HepG2 (cell line): Measurements from ENCODE around the gene VGLL3. TPM values are rescaled to one million over a fixed set of nuclear protein-coding genes. Genes with fewer than 3 reads are reported as not detected.

Source experiments
- ATAC-seq: fragments of 200-7000 bp; cut with Tn5 transposase; 3 replicates; pipeline ENCODE4 v1.9.1; 2020; ENCODE audit warnings: mild to moderate bottlenecking, moderate library complexity
- BruUV-seq: library from RNA; stranded (reverse); fragments of 400-500 nt; replicated peaks from 2 replicates; lab custom pipeline; 2021; lab: Mats Ljungman, UMichigan
- CTCF ChIA-PET: fragments of 300-600 bp; formaldehyde crosslinking; extraction: SDS; loops from one replicate; lab custom pipeline; 2021; ENCODE audit warnings: low total read pairs, inconsistent platforms, low intra/inter-chr PET ratio; lab: Yijun Ruan, JAX
- POLR2A ChIA-PET: fragments of 350-600 bp; sonication (Branson Sonifier 250); formaldehyde crosslinking; loops from one replicate; lab custom pipeline; 2020; ENCODE audit warnings: antibody characterized with exemption, inconsistent platforms; lab: Yijun Ruan, JAX
- DNase-seq: peaks from one replicate; pipeline ENCODE4 v3.0.0-alpha.2; 2015; ENCODE audit warnings: low spot score
- FAIRE-seq: peaks from 3 replicates; lab custom pipeline; 2011; peaks lifted over from hg19 to GRCh38; lab: Jason Lieb, UNC
- H2AFZ ChIP-seq: one replicate; pipeline ENCODE4 v1.6.1; 2011; ENCODE audit warnings: low read length, inconsistent platforms
- H3K27ac ChIP-seq: fragments of 300-600 bp; 3 replicates; pipeline ENCODE4 v1.8.0; 2011; ENCODE audit warnings: mixed run types, mild to moderate bottlenecking, mixed read lengths, low read length, inconsistent platforms; ENCODE audit not compliant: insufficient read depth; ENCODE audit errors: extremely low read length
- H3K27me3 ChIP-seq, 2 experiments: fragments of 200-600 bp in 1 of 2; 2 replicates in 1 of 2; 3 replicates in 1 of 2; pipeline versions ENCODE4 v1.6.0 to v1.8.0; 2011; ENCODE audit warnings: low read length in 2 of 2, mild to moderate bottlenecking in 2 of 2, moderate library complexity in 2 of 2, inconsistent platforms in 1 of 2; ENCODE audit not compliant: insufficient read depth in 2 of 2, control insufficient read depth in 1 of 2
- H3K36me3 ChIP-seq, 2 experiments: fragments of 200-600 bp in 1 of 2; replicated peaks in 1 of 2; 2 replicates in 1 of 2; 3 replicates in 1 of 2; pipeline versions ENCODE4 v1.5.1 to v1.8.0; 2011; ENCODE audit warnings: low read length in 2 of 2, inconsistent platforms in 1 of 2; ENCODE audit not compliant: insufficient read depth in 2 of 2, control insufficient read depth in 1 of 2
- H3K4me1 ChIP-seq: 2 replicates; pipeline ENCODE4 v1.5.1; 2012; ENCODE audit warnings: low read length, inconsistent platforms; ENCODE audit not compliant: insufficient read depth
- H3K4me2 ChIP-seq: 2 replicates; pipeline ENCODE4 v1.6.0; 2011; ENCODE audit warnings: low read depth, low read length, inconsistent platforms
- H3K4me3 ChIP-seq, 3 experiments: fragments of 200-600 bp in 1 of 3; sonication (generic), shearing (Covaris generic) in 1 of 3; replicated peaks in 1 of 3; 2 replicates each; pipeline ENCODE4 v1.5.1; 2011 to 2016; ENCODE audit warnings: low read length in 3 of 3, inconsistent platforms in 2 of 3, low read depth in 2 of 3, mild to moderate bottlenecking in 2 of 3, control low read depth in 1 of 3, mixed read lengths in 1 of 3; ENCODE audit not compliant: insufficient read depth in 1 of 3
- H3K79me2 ChIP-seq: one replicate; pipeline ENCODE4 v1.6.1; 2011; ENCODE audit warnings: low read length, inconsistent platforms; ENCODE audit not compliant: insufficient read depth
- H3K9ac ChIP-seq: 2 replicates; pipeline ENCODE4 v1.6.0; 2011; ENCODE audit warnings: mild to moderate bottlenecking, low read depth, low read length, inconsistent platforms; ENCODE audit not compliant: insufficient read depth
- H3K9me3 ChIP-seq: 2 replicates; pipeline ENCODE4 v1.5.1; 2012; ENCODE audit warnings: mild to moderate bottlenecking, low read length
- H4K20me1 ChIP-seq: 2 replicates; pipeline ENCODE4 v1.6.0; 2011; ENCODE audit warnings: inconsistent platforms, mild to moderate bottlenecking, low read length, moderate library complexity; ENCODE audit not compliant: insufficient read depth
- AKAP8 ChIP-seq: sonication (generic); formaldehyde crosslinking; IDR thresholded peaks from 2 replicates; pipeline ENCODE4 v1.5.1; 2020; ENCODE audit warnings: mild to moderate bottlenecking, missing genetic modification reagents
- FOXK1 ChIP-seq: sonication (generic); formaldehyde crosslinking; IDR thresholded peaks from 2 replicates; pipeline ENCODE4 v1.4.0; 2020; ENCODE audit warnings: low read depth, missing genetic modification reagents, borderline replicate concordance
- HIVEP1 ChIP-seq: sonication (generic); formaldehyde crosslinking; IDR thresholded peaks from 2 replicates; pipeline ENCODE4 v1.4.0; 2020; ENCODE audit warnings: mild to moderate bottlenecking, missing genetic modification reagents
- NKX3-1 ChIP-seq: sonication (generic); formaldehyde crosslinking; IDR thresholded peaks from 2 replicates; pipeline ENCODE4 v1.5.0; 2020; ENCODE audit warnings: missing genetic modification reagents
- POGZ ChIP-seq: sonication (generic); formaldehyde crosslinking; IDR thresholded peaks from 2 replicates; pipeline ENCODE4 v1.4.0; 2020; ENCODE audit warnings: mild to moderate bottlenecking, missing genetic modification reagents
- SP2 ChIP-seq: sonication (generic); formaldehyde crosslinking; IDR thresholded peaks from 2 replicates; pipeline ENCODE4 v1.5.1; 2020; ENCODE audit warnings: mild to moderate bottlenecking, missing genetic modification reagents
- SRSF4 ChIP-seq: fragments of 200-400 bp; formaldehyde crosslinking; IDR thresholded peaks from one replicate; pipeline ENCODE4 v1.6.1; 2018; ENCODE audit warnings: mild to moderate bottlenecking, low read depth, low read length, moderate library complexity; ENCODE audit not compliant: poor library complexity, severe bottlenecking
- WGBS: methylation state at CpG from one replicate; pipeline ENCODE4 v1.1.6; 2017; ENCODE audit warnings: low lambda C conversion rate; 5-methylcytosine and 5-hydroxymethylcytosine counted together
- in situ Hi-C: cut with HindIII; loops from 2 replicates; pipeline ENCODE4 v1.10.0; 2017; ENCODE audit warnings: low pct_unique_long_range_greater_than_20kb; ENCODE audit not compliant: extremely low pct_ligation_motif_present
- intact Hi-C: fragments of 100-400 bp; cut with micrococcal nuclease; formaldehyde crosslinking; loops from one replicate; pipeline ENCODE4 v1.10.0; 2022; ENCODE audit not compliant: unreplicated experiment
- polyA plus RNA-seq, 8 experiments: library from polyadenylated mRNA; depleted of rRNA in 3 of 8; stranded (reverse) in 7 of 8; unstranded in 1 of 8; fragments of >200 nt; fragmentation: Illumina TruSeq in 4 of 8; extraction: Trizol in 4 of 8; gene quantifications; 2 replicates each; pipeline versions ENCODE4 v1.2.1 to v1.2.3, GENCODE V29; 2011 to 2016; ENCODE audit warnings: low read depth in 4 of 8, missing spikeins in 1 of 8, mixed read lengths in 1 of 8; ENCODE audit not compliant: insufficient read depth in 1 of 8
- total RNA-seq, 5 experiments: library from RNA; depleted of rRNA; stranded (reverse); fragments of >200 nt; fragmentation: Illumina TruSeq; extraction: Trizol; gene quantifications; 2 replicates each; pipeline ENCODE4 v1.2.3, GENCODE V29; 2016; ENCODE audit warnings: low read depth in 1 of 5
- TF ChIP-seq, protein P1 (sequence below): sonication (generic); formaldehyde crosslinking; IDR thresholded peaks from 2 replicates; pipeline ENCODE4 v1.5.1; 2020; ENCODE audit warnings: mild to moderate bottlenecking, moderate library complexity, missing genetic modification reagents
- TF ChIP-seq, protein P2 (sequence below): conservative IDR thresholded peaks from 2 replicates; pipeline ENCODE4 v1.6.1; 2018; ENCODE audit warnings: missing genetic modification reagents
- TF ChIP-seq, protein P3 (sequence below), 2 experiments: IDR thresholded peaks; 2 replicates each; pipeline ENCODE4 v1.6.1; 2011 to 2012; ENCODE audit warnings: low read length in 2 of 2, borderline replicate concordance in 1 of 2, low read depth in 1 of 2, mild to moderate bottlenecking in 1 of 2, moderate library complexity in 1 of 2
- TF ChIP-seq, protein P4 (sequence below): sonication (generic); formaldehyde crosslinking; IDR thresholded peaks from 2 replicates; pipeline ENCODE4 v1.4.0; 2020; ENCODE audit warnings: mild to moderate bottlenecking, low read depth, missing genetic modification reagents
- TF ChIP-seq, protein P5 (sequence below): sonication (generic); formaldehyde crosslinking; IDR thresholded peaks from 2 replicates; pipeline ENCODE4 v1.8.0; 2023; ENCODE audit warnings: mild to moderate bottlenecking, missing genetic modification reagents

Gene VGLL3
- total and polyA plus RNA-seq, 2 of the 13 experiments (the other 11 are each of a cell fraction or from before 2014, with no cell fraction given): 0.03 to 0.07 TPM

DNA sequence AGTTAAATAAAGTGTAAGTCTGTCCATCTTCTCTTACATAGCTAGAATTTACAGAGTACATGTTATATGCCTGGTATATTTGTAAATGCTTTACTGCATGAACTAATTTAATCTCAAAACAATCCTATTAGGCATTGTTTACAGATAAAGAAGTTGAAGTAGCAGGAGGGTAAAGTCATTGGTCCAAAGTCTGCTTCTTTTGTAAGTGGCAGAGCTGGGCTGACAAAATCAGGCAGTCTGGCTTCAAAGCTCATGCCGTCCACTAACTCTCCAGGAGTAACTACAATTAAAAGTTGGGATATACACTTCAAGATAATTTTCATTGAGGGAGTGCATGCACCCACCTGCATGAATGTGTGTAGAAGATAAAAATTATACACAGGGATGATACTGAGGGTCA, 27.3 kb downstream of the VGLL3 start:
- DNase-seq (no peak), ATAC-seq (no peak), FAIRE-seq (no peak)
- in situ Hi-C loops (loop anchor here (10.0 kb wide), 1 partner anchor 201 kb away; no protein-coding TSS in a partner anchor), intact Hi-C loops (no loop called here)
- no peaks in the 10 kb centered on the region for H3K27me3 ChIP-seq
- no TSS peak for BruUV-seq
- ChIA-PET POLR2A (no interaction called here), CTCF (no interaction called here)
- H3K9me3 ChIP-seq: no peaks in the 10 kb centered on the region
- no peak overlapping the region for H2AFZ ChIP-seq
- H4K20me1 ChIP-seq: no peaks in the 10 kb centered on the region
- WGBS: 21% methylated on average over 1 of the region's 1 CpG
- no peak overlapping the region for H3K9ac ChIP-seq
- TF ChIP-seq, protein P1, sequence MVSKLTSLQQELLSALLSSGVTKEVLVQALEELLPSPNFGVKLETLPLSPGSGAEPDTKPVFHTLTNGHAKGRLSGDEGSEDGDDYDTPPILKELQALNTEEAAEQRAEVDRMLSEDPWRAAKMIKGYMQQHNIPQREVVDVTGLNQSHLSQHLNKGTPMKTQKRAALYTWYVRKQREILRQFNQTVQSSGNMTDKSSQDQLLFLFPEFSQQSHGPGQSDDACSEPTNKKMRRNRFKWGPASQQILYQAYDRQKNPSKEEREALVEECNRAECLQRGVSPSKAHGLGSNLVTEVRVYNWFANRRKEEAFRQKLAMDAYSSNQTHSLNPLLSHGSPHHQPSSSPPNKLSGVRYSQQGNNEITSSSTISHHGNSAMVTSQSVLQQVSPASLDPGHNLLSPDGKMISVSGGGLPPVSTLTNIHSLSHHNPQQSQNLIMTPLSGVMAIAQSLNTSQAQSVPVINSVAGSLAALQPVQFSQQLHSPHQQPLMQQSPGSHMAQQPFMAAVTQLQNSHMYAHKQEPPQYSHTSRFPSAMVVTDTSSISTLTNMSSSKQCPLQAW (CRISPR knock-in tag): no peak
- TF ChIP-seq SRSF4: no peak
- TF ChIP-seq FOXK1 (CRISPR knock-in tag): no peak
- TF ChIP-seq, protein P2, sequence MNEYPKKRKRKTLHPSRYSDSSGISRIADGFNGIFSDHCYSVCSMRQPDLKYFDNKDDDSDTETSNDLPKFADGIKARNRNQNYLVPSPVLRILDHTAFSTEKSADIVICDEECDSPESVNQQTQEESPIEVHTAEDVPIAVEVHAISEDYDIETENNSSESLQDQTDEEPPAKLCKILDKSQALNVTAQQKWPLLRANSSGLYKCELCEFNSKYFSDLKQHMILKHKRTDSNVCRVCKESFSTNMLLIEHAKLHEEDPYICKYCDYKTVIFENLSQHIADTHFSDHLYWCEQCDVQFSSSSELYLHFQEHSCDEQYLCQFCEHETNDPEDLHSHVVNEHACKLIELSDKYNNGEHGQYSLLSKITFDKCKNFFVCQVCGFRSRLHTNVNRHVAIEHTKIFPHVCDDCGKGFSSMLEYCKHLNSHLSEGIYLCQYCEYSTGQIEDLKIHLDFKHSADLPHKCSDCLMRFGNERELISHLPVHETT: no peak
- TF ChIP-seq, protein P3, sequence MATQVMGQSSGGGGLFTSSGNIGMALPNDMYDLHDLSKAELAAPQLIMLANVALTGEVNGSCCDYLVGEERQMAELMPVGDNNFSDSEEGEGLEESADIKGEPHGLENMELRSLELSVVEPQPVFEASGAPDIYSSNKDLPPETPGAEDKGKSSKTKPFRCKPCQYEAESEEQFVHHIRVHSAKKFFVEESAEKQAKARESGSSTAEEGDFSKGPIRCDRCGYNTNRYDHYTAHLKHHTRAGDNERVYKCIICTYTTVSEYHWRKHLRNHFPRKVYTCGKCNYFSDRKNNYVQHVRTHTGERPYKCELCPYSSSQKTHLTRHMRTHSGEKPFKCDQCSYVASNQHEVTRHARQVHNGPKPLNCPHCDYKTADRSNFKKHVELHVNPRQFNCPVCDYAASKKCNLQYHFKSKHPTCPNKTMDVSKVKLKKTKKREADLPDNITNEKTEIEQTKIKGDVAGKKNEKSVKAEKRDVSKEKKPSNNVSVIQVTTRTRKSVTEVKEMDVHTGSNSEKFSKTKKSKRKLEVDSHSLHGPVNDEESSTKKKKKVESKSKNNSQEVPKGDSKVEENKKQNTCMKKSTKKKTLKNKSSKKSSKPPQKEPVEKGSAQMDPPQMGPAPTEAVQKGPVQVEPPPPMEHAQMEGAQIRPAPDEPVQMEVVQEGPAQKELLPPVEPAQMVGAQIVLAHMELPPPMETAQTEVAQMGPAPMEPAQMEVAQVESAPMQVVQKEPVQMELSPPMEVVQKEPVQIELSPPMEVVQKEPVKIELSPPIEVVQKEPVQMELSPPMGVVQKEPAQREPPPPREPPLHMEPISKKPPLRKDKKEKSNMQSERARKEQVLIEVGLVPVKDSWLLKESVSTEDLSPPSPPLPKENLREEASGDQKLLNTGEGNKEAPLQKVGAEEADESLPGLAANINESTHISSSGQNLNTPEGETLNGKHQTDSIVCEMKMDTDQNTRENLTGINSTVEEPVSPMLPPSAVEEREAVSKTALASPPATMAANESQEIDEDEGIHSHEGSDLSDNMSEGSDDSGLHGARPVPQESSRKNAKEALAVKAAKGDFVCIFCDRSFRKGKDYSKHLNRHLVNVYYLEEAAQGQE (IDR thresholded peaks at IDR 0.05; ENCODE audit: borderline replicate concordance in 1 of 2, low read depth in 1 of 2, low read length in 2 of 2): no peak
- no peak for TF ChIP-seq AKAP8 (CRISPR knock-in tag)
- TF ChIP-seq, protein P4, sequence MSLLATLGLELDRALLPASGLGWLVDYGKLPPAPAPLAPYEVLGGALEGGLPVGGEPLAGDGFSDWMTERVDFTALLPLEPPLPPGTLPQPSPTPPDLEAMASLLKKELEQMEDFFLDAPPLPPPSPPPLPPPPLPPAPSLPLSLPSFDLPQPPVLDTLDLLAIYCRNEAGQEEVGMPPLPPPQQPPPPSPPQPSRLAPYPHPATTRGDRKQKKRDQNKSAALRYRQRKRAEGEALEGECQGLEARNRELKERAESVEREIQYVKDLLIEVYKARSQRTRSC (CRISPR knock-in tag): no peak
- TF ChIP-seq NKX3-1 (CRISPR knock-in tag): no peak
- no peak for TF ChIP-seq HIVEP1
- no peak for TF ChIP-seq SP2
- TF ChIP-seq POGZ (CRISPR knock-in tag): no peak
- TF ChIP-seq, protein P5, sequence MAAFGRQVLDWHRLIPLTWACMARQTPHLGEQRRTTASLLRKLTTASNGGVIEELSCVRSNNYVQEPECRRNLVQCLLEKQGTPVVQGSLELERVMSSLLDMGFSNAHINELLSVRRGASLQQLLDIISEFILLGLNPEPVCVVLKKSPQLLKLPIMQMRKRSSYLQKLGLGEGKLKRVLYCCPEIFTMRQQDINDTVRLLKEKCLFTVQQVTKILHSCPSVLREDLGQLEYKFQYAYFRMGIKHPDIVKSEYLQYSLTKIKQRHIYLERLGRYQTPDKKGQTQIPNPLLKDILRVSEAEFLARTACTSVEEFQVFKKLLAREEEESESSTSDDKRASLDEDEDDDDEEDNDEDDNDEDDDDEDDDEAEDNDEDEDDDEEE (CRISPR knock-in tag): no peak
- H3K4me2 ChIP-seq: no peak overlapping the region
- no peaks in the 10 kb centered on the region for H3K36me3 ChIP-seq
- no peak overlapping the region for H3K27ac ChIP-seq
- H3K4me1 ChIP-seq: no peaks in the 10 kb centered on the region
- H3K79me2 ChIP-seq: no peaks in the 10 kb centered on the region
- H3K4me3 ChIP-seq: no peak overlapping the region
